Suprapubic skin (tissue), 4 donors: ENCODE measurements around the gene WDR77. TPM values are rescaled to one million over a fixed set of nuclear protein-coding genes. Genes with fewer than 3 reads are reported as not detected.

Source experiments
- DNase-seq, 2 donors: peaks; one replicate each; pipeline ENCODE4 v3.0.0-alpha.2; 2019; ENCODE audit warnings: low spot score in 2 of 2
- H3K27ac ChIP-seq: fragments of 200-600 bp; sonication (generic); one replicate; pipeline ENCODE4 v1.5.1; 2019
- H3K27me3 ChIP-seq: fragments of 200-600 bp; sonication (generic); one replicate; pipeline ENCODE4 v1.5.1; 2019
- H3K36me3 ChIP-seq: fragments of 200-600 bp; sonication (generic); one replicate; pipeline ENCODE4 v1.5.1; 2019
- H3K4me1 ChIP-seq: fragments of 200-600 bp; sonication (generic); one replicate; pipeline ENCODE4 v1.5.1; 2019
- H3K4me3 ChIP-seq: fragments of 200-600 bp; sonication (generic); one replicate; pipeline ENCODE4 v1.5.1; 2019; ENCODE audit warnings: mild to moderate bottlenecking
- H3K9me3 ChIP-seq: fragments of 200-600 bp; sonication (generic); one replicate; pipeline ENCODE4 v1.5.1; 2019
- EP300 ChIP-seq: sonication (generic); formaldehyde crosslinking; IDR thresholded peaks from one replicate; pipeline ENCODE4 v1.6.1; 2017; ENCODE audit warnings: antibody characterized with exemption
- POLR2A ChIP-seq, 2 donors: fragments of 450-650 bp; IDR thresholded peaks; one replicate each; pipeline ENCODE4 v1.6.1; 2017; ENCODE audit warnings: antibody characterized with exemption in 2 of 2, mild to moderate bottlenecking in 2 of 2, moderate library complexity in 2 of 2
- POLR2AphosphoS5 ChIP-seq, 3 donors: sonication (generic); formaldehyde crosslinking; IDR thresholded peaks; one replicate each; pipeline ENCODE4 v1.6.1; 2017; ENCODE audit warnings: antibody characterized with exemption in 3 of 3
- WGBS: methylation state at CpG from one replicate; pipeline ENCODE4 v1.1.5; 2018; 5-methylcytosine and 5-hydroxymethylcytosine counted together
- total RNA-seq, 4 donors: library from RNA; depleted of rRNA; stranded (reverse); fragments of >200 nt; gene quantifications; one replicate each; pipeline ENCODE4 v1.1.0, GENCODE V29; 2016
- TF ChIP-seq, protein P1 (sequence below), 2 donors: fragments of 200-600 bp in 1 of 2; fragments of 450-650 bp in 1 of 2; sonication (generic) in 1 of 2; IDR thresholded peaks; one replicate each; pipeline ENCODE4 v1.5.1; 2016 to 2019; ENCODE audit warnings: antibody characterized with exemption in 2 of 2, mild to moderate bottlenecking in 1 of 2, moderate library complexity in 1 of 2

WDR77 gene
- total RNA-seq, 4 donors from 2014 or later, result 22.8 to 34.7 (median 33.4) TPM

- no peaks in the 10 kb centered on the region for H3K4me1 ChIP-seq
- H3K4me3 ChIP-seq, result no peak overlapping the region
- TF ChIP-seq, protein P1, sequence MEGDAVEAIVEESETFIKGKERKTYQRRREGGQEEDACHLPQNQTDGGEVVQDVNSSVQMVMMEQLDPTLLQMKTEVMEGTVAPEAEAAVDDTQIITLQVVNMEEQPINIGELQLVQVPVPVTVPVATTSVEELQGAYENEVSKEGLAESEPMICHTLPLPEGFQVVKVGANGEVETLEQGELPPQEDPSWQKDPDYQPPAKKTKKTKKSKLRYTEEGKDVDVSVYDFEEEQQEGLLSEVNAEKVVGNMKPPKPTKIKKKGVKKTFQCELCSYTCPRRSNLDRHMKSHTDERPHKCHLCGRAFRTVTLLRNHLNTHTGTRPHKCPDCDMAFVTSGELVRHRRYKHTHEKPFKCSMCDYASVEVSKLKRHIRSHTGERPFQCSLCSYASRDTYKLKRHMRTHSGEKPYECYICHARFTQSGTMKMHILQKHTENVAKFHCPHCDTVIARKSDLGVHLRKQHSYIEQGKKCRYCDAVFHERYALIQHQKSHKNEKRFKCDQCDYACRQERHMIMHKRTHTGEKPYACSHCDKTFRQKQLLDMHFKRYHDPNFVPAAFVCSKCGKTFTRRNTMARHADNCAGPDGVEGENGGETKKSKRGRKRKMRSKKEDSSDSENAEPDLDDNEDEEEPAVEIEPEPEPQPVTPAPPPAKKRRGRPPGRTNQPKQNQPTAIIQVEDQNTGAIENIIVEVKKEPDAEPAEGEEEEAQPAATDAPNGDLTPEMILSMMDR (IDR thresholded peaks at IDR 0.05), result no peak
- TF ChIP-seq EP300 (no peak), POLR2AphosphoS5 (IDR thresholded peaks at IDR 0.05) (no peak), POLR2A (IDR thresholded peaks at IDR 0.05) (no peak)
- H3K27me3 ChIP-seq, result no peaks in the 10 kb centered on the region
- no peak for DNase-seq
- H3K36me3 ChIP-seq, result peaks cover 10% of the 10 kb centered on the region
- H3K9me3 ChIP-seq, result no peaks in the 10 kb centered on the region
- 80% methylated on average over 1 of the region's 2 CpGs for WGBS
- no peak overlapping the region for H3K27ac ChIP-seq
Measured at GRCh38 chr1:111414756-111415155, 34.3 kb downstream of the WDR77 start.

DNA sequence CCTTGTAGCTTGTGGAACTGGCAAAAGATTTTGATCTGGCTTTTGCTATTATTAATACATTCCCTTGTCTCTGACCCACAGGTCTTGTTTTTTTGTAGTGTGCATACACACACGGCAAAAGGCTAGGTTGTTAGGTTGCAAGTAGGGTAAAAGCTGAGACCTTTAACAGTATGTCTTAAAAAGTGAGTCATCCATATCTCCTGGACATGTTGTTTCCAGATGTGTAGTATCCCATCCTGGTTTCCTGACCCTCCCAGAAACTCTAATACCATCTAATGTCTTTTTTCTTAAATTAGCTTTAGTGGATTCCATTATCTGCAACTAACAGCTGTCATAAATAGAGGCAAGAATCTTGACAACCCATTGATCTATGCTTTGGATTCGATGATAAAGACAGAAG, 36.2 kb downstream of the WDR77 start:
- Histone ChIP-seq H3K27me3 (no peaks in the 10 kb centered on the region), H3K4me3 (no peak overlapping the region), H3K4me1 (no peaks in the 10 kb centered on the region), H3K27ac (no peak overlapping the region), H3K9me3 (no peaks in the 10 kb centered on the region), H3K36me3 (peaks cover 10% of the 10 kb centered on the region)
- no peak for DNase-seq
- TF ChIP-seq EP300 (no peak), POLR2A (IDR thresholded peaks at IDR 0.05) (no peak), POLR2AphosphoS5 (IDR thresholded peaks at IDR 0.05) (no peak)
- TF ChIP-seq, protein P1 (IDR thresholded peaks at IDR 0.05), result no peak
- 76% methylated on average over 2 of the region's 2 CpGs for WGBS

DNA sequence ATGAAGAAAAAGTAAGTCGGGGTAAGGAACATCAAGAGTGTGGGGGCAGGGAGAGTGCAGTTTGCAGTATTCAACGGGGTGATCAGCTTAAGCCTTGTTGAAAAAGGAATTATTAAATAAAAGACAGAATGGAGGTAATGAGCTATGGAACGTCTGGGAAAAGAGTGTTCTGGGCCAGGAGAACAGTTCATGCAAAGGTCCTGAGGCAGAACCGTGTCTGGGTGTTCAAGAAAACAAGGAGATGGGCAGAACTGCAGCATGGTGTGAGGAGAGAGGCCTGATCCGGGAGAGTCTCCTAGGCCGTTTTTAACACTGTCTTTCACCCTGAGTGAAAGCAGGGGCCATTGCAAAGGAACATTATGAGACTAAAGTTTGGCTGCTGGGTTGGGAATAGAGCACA, 41.8 kb downstream of the WDR77 start:
- no peak overlapping the region for H3K4me3 ChIP-seq
- WGBS, result 75% methylated on average over 6 of the region's 6 CpGs
- no peak for TF ChIP-seq EP300
- TF ChIP-seq, protein P1 (IDR thresholded peaks at IDR 0.05), result no peak
- no peak for TF ChIP-seq POLR2A (IDR thresholded peaks at IDR 0.05)
- no peak for TF ChIP-seq POLR2AphosphoS5 (IDR thresholded peaks at IDR 0.05)
- no peak overlapping the region for H3K27ac ChIP-seq
- DNase-seq, result no peak
- no peaks in the 10 kb centered on the region for H3K36me3 ChIP-seq
- H3K27me3 ChIP-seq, result peaks cover 3% of the 10 kb centered on the region
- H3K9me3 ChIP-seq, result no peaks in the 10 kb centered on the region
- no peaks in the 10 kb centered on the region for H3K4me1 ChIP-seq

GRCh38 chr1:111406321-111406768, 42.7 kb downstream of the WDR77 start:
- Histone ChIP-seq H3K36me3 (no peaks in the 10 kb centered on the region), H3K27ac (no peak overlapping the region), H3K27me3 (peaks cover 3% of the 10 kb centered on the region), H3K4me1 (no peaks in the 10 kb centered on the region), H3K9me3 (no peaks in the 10 kb centered on the region), H3K4me3 (no peak overlapping the region)
- DNase-seq, result no peak
- 6% methylated on average over 2 of the region's 2 CpGs for WGBS
- TF ChIP-seq, protein P1 (IDR thresholded peaks at IDR 0.05), result no peak
- TF ChIP-seq POLR2AphosphoS5 (IDR thresholded peaks at IDR 0.05) (no peak), EP300 (no peak), POLR2A (IDR thresholded peaks at IDR 0.05) (no peak)

DNA sequence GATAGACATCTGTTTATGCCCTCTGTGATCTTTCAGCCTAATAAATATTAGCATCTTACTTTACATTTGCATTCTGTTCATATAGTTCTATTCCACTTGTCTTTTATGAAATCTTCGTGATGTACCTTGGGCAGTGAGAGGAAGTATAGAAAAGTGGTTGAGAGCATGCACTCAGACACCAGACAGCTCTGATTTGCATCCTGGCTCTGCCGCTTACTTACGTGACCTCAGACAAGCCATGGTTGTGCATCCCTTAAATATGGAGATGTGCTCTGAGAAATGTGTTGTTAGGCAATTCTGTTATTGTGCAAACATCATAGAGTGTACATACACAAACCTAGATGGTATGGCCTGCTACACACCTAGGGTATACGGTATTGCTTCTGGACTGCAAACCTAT, 44.5 kb downstream of the WDR77 start:
- no peaks in the 10 kb centered on the region for H3K4me1 ChIP-seq
- H3K27ac ChIP-seq, result no peak overlapping the region
- peaks cover 3% of the 10 kb centered on the region for H3K27me3 ChIP-seq
- TF ChIP-seq POLR2A (IDR thresholded peaks at IDR 0.05) (no peak), POLR2AphosphoS5 (IDR thresholded peaks at IDR 0.05) (no peak), EP300 (no peak)
- TF ChIP-seq, protein P1 (IDR thresholded peaks at IDR 0.05), result no peak
- 79% methylated on average over 4 of the region's 4 CpGs for WGBS
- no peak overlapping the region for H3K4me3 ChIP-seq
- H3K9me3 ChIP-seq, result no peaks in the 10 kb centered on the region
- no peaks in the 10 kb centered on the region for H3K36me3 ChIP-seq
- no peak for DNase-seq
